Adrenal gland (tissue), 12 donors: ENCODE measurements around the gene TBX15. TPM values are rescaled to one million over a fixed set of nuclear protein-coding genes. Genes with fewer than 3 reads are reported as not detected.

Experiments used
- DNase-seq, 7 donors: peaks; one replicate each; pipeline ENCODE4 v3.0.0-alpha.2; 2019 to 2020
- H3K27ac ChIP-seq, 5 donors: fragments of 200-600 bp; sonication (generic) in 4 of 5; 1 replicate in 3 of 5; 2 replicates in 2 of 5; pipeline versions ENCODE4 v1.5.1 to v1.8.0; 2016 to 2020; ENCODE audit warnings: mild to moderate bottlenecking in 1 of 5
- H3K27me3 ChIP-seq: fragments of 200-600 bp; 2 replicates; pipeline ENCODE4 v1.8.0; 2021
- H3K36me3 ChIP-seq, 2 donors: fragments of 200-600 bp; replicated peaks in 1 of 2; 1 replicate in 1 of 2; 2 replicates in 1 of 2; pipeline versions ENCODE4 v1.5.1 to v1.8.0; 2018 to 2022
- H3K4me1 ChIP-seq, 2 donors: fragments of 200-600 bp; replicated peaks in 1 of 2; 1 replicate in 1 of 2; 2 replicates in 1 of 2; pipeline versions ENCODE4 v1.5.1 to v1.8.0; 2018 to 2021
- H3K4me3 ChIP-seq, 4 donors: fragments of 200-600 bp; sonication (generic) in 3 of 4; one replicate each; pipeline ENCODE4 v1.5.1; 2016 to 2018
- H3K9me3 ChIP-seq, 3 donors: fragments of 200-600 bp; sonication (generic) in 1 of 3; replicated peaks in 1 of 3; 1 replicate in 2 of 3; 2 replicates in 1 of 3; pipeline versions ENCODE4 v1.5.1 to v1.8.0; 2016 to 2021
- CTCF ChIP-seq, 6 experiments: fragments of 450-650 bp in 4 of 6; fragments of 200-600 bp in 2 of 6; sonication (generic) in 1 of 6; IDR thresholded peaks; 1 replicate in 5 of 6; 2 replicates in 1 of 6; pipeline versions ENCODE4 v1.5.1 to v1.8.0; 2016 to 2021; ENCODE audit warnings: antibody characterized with exemption in 6 of 6, mild to moderate bottlenecking in 2 of 6, moderate library complexity in 1 of 6
- POLR2A ChIP-seq, 2 donors: fragments of 450-650 bp; IDR thresholded peaks; one replicate each; pipeline ENCODE4 v1.6.1; 2017; ENCODE audit warnings: antibody characterized with exemption in 2 of 2, mild to moderate bottlenecking in 2 of 2, moderate library complexity in 1 of 2
- WGBS, 4 donors: extraction: QIAGEN DNeasy Blood & Tissue Kit in 2 of 4; methylation state at CpG; one replicate each; pipeline versions ENCODE4 v1.1.5 to v1.1.7; 2013 to 2017; 5-methylcytosine and 5-hydroxymethylcytosine counted together
- intact Hi-C, 2 donors: fragments of 100-400 bp; cut with DNase I; formaldehyde crosslinking; loops; one replicate each; pipeline versions ENCODE4 v1.14.1 to v1.15.0; 2022 to 2023
- polyA plus RNA-seq, 3 donors: library from polyadenylated mRNA; stranded (reverse); fragments of 200-250 nt in 2 of 3; fragments of 350-450 nt in 1 of 3; fragmentation: Illumina TruSeq in 1 of 3; extraction: RNeasy Lipid Tissue Mini Kit (QIAGEN cat#74804) in 1 of 3; gene quantifications; one replicate each; pipeline ENCODE4 v1.2.3, GENCODE V29; 2013 to 2014
- total RNA-seq, 9 donors: library from RNA; depleted of rRNA in 4 of 9; stranded (reverse); fragments of >200 nt in 4 of 9; fragments of 120-200 nt in 1 of 9; fragmentation: NEBNext Ultra II Directional in 1 of 9; extraction: Animal tissue kit (Norgen Biotek cat#: 25700) in 1 of 9; gene quantifications; one replicate each; pipeline versions ENCODE4 v1.1.0 to v1.2.4, GENCODE V29; 2013 to 2023
- donor health status: healthy with polysubstance abuse.
- donor health status: Bipolar disorder and iron deficiency.
- donor health status: DM: yes; HTN: yes; CAD: no.
- donor health status: DM: no; HTN: no; CAD: no.
- donor health status: DM: no; HTN: no; CAD: no.
- donor health status: DM: yes; HTN: yes; CAD: no.

TBX15 gene
- total and polyA plus RNA-seq, 12 donors = 0.06 to 0.48 (median 0.15) TPM; not detected in 2

DNA sequence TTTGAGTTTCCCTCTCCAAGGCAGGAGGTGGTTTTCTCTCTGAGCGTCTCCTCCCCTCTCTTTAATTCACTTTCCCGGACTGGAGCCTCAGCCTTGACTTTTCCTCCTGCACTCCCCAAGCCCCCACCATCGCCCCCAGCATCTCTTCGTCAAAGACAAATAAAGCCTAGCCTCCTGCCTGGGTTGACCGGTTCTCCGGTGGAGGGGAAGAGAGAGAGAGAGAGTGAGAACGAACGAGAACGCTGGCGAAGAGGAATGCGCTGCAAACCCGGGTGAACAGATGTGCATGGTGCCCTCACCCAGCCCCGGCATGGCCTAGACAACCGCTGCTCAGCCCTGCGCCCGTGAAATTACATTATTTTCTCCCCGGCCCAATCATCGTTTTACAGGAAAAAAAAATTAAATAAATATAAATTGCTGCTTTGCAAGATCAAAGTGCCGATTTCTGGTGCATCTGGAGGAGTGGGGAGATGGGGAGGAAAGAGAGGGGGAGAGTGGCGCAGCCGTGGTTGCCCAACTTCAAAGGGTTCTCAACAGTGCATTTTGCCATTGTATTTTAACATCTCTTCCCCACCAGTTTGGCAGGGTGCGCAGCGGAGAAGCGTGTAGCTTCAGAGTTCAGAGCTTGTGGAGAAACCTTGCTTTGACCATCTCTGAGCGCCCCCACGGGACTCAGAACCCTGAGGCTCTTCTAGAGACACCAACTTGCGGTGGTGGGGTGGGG is 11.4 kb upstream of the TBX15 start:
- H3K27me3 ChIP-seq = peaks cover 91% of the 10 kb centered on the region
- H3K4me1 ChIP-seq = peaks cover 0 to 14% of the 10 kb centered on the region in 2 donors
- no peaks in the 10 kb centered on the region for H3K9me3 ChIP-seq
- TF ChIP-seq POLR2A (IDR thresholded peaks at IDR 0.05) (no peak), CTCF (IDR thresholded peaks at IDR 0.05) (no peak)
- H3K27ac ChIP-seq = no peak overlapping the region
- no peak for DNase-seq
- no peaks in the 10 kb centered on the region for H3K36me3 ChIP-seq
- 8 to 12% (median 10%) methylated on average over 24 to 27 of the region's 27 CpGs for WGBS, 4 donors
- H3K4me3 ChIP-seq = no peak overlapping the region
- intact Hi-C loops = loop anchor here in 1 of 2 donors (10.0 kb wide), 1 partner anchor 845 kb away; no protein-coding TSS in a partner anchor

DNA sequence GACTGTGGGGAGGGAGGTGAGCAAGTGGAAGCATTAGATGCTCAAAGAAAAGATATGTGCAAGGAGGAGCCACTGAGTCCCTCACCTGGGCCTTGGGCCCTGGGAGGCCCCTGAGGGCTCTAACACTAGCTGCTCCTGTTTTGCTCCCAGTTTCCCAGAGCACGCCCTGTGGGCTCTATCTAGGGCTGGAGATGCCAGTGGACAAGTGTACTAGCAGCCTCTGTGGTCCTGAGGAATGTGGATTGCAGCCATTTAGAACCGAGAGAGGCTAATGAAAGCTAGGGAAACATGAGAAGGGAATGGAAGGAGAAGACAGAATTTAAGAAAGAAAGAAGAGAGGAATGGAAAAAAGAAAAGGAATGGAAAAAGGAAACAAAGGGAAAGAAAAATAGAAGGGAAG is 10.0 kb upstream of the TBX15 start:
- WGBS, 4 donors = 14 to 49% (median 42%) methylated on average over 2 of the region's 2 CpGs
- DNase-seq = no peak
- H3K4me3 ChIP-seq = no peak overlapping the region
- no peaks in the 10 kb centered on the region for H3K9me3 ChIP-seq
- H3K27me3 ChIP-seq = peaks cover 91% of the 10 kb centered on the region
- H3K36me3 ChIP-seq = no peaks in the 10 kb centered on the region
- intact Hi-C loops = no loop called here
- no peak overlapping the region for H3K27ac ChIP-seq
- peaks cover 0 to 14% of the 10 kb centered on the region in 2 donors for H3K4me1 ChIP-seq
- TF ChIP-seq CTCF (IDR thresholded peaks at IDR 0.05) (no peak), POLR2A (IDR thresholded peaks at IDR 0.05) (no peak)

DNA sequence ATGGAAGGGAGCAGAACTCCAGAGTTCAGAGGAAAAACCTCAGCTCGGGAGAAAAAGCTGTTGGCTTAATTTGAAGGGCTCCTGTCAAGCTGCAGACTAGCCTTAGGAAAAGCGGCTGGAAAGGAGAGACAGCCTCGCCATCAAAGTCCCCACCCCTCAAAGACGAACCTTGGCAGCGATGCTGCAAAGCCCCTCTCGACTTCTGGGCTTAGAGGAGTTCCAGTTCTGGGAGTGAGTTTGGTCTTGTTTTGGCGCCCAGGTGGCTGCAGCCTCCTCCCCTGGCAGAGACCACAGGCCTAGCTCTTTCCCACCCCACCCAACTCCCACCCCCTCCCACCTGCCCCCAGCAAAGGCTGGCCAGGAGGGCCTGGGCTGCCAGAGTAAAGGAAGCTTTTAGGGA is 9.1 kb upstream of the TBX15 start:
- no peak for DNase-seq
- H3K4me3 ChIP-seq = no peak overlapping the region
- no peak for TF ChIP-seq POLR2A (IDR thresholded peaks at IDR 0.05)
- no peak for TF ChIP-seq CTCF (IDR thresholded peaks at IDR 0.05)
- no peaks in the 10 kb centered on the region for H3K36me3 ChIP-seq
- H3K27ac ChIP-seq = no peak overlapping the region
- H3K9me3 ChIP-seq = no peaks in the 10 kb centered on the region
- intact Hi-C loops = no loop called here
- H3K4me1 ChIP-seq = peaks cover 0 to 14% of the 10 kb centered on the region in 2 donors
- H3K27me3 ChIP-seq = peaks cover 91% of the 10 kb centered on the region
- 9 to 18% (median 16%) methylated on average over 6 to 7 of the region's 7 CpGs for WGBS, 4 donors

GRCh38 chr1:118995312-118996016 is 7.3 kb upstream of the TBX15 start:
- 53 to 72% (median 62%) methylated on average over 3 of the region's 3 CpGs for WGBS, 4 donors
- DNase-seq = no peak
- peaks cover 0 to 2% of the 10 kb centered on the region in 2 donors for H3K4me1 ChIP-seq
- no peak for TF ChIP-seq POLR2A (IDR thresholded peaks at IDR 0.05)
- H3K27ac ChIP-seq = no peak overlapping the region
- no peak overlapping the region for H3K4me3 ChIP-seq
- intact Hi-C loops = no loop called here
- no peaks in the 10 kb centered on the region for H3K36me3 ChIP-seq
- peaks cover 94% of the 10 kb centered on the region for H3K27me3 ChIP-seq
- H3K9me3 ChIP-seq = no peaks in the 10 kb centered on the region
